ENCODE data around the gene PGS1.
A peak's percentile ranks its signal among the peaks of the same experiment; 100 is the strongest.

PGS1 gene

GRCh38 chr17:78381601-78382232 is 3.3 kb downstream of the PGS1 start:
- Histone ChIP-seq H3K27ac (ENCODE audit: low read depth, low read length) (no peak overlapping the region), H3K36me3 (ENCODE audit: insufficient read depth, low read length) (no peaks in the 10 kb centered on the region), H3K4me3 (ENCODE audit: low read depth in 1 of 2, low read length in 2 of 2) (no peak overlapping the region), H3K9ac (ENCODE audit: low read length) (no peak overlapping the region), H3K9me3 (ENCODE audit: low read length) (no peaks in the 10 kb centered on the region), H3K27me3 (ENCODE audit: control insufficient read depth in 1 of 2, insufficient read depth in 2 of 2, low read length in 2 of 2) (no peaks in the 10 kb centered on the region), H3K4me1 (ENCODE audit: insufficient read depth, low read length) (peaks cover 23% of the 10 kb centered on the region)

DNA sequence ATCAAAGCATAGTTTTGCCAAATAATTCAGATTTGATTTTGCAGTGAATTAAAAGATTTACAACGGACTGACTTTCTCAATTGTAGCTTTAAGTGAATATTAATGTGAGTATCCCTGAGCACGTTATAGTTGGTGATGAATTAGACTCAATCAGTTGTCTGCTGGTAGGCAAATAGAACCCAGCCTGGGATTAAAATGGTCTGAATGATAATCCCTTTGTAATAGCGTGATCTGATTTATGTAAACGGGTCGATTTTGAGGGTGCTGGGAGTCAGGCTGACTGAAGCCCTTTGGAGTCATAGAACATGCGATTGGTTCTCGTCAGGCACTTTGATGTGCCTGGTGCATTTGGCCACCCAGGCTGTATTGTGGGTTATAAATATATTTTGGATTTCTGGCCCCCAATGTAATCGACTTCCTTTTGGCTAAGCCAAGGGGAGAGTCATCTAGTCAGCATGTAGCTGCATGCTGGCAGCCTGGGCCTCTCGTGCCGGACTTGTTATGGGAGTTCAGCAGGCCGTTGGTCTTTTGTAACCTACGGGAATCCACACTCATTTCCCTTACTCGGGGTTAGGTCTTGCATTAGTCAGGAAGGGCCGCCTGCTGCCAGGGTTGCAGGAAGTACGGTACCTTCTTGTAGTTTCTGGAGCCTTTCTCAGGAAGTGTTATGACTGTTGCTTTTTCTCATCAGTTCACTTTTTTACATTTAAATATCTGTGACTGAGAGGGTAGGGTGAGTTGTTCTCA is 5.4 kb downstream of the PGS1 start:
- H3K4me1 ChIP-seq (ENCODE audit: insufficient read depth, low read length) = peaks cover 36% of the 10 kb centered on the region
- no peak overlapping the region for H3K9ac ChIP-seq (ENCODE audit: low read length)
- H3K4me3 ChIP-seq (ENCODE audit: low read depth in 1 of 2, low read length in 2 of 2) = no peak overlapping the region
- H3K36me3 ChIP-seq (ENCODE audit: insufficient read depth, low read length) = no peaks in the 10 kb centered on the region
- no peaks in the 10 kb centered on the region for H3K27me3 ChIP-seq (ENCODE audit: control insufficient read depth in 1 of 2, insufficient read depth in 2 of 2, low read length in 2 of 2)
- no peak overlapping the region for H3K27ac ChIP-seq (ENCODE audit: low read depth, low read length)
- H3K9me3 ChIP-seq (ENCODE audit: low read length) = no peaks in the 10 kb centered on the region

DNA sequence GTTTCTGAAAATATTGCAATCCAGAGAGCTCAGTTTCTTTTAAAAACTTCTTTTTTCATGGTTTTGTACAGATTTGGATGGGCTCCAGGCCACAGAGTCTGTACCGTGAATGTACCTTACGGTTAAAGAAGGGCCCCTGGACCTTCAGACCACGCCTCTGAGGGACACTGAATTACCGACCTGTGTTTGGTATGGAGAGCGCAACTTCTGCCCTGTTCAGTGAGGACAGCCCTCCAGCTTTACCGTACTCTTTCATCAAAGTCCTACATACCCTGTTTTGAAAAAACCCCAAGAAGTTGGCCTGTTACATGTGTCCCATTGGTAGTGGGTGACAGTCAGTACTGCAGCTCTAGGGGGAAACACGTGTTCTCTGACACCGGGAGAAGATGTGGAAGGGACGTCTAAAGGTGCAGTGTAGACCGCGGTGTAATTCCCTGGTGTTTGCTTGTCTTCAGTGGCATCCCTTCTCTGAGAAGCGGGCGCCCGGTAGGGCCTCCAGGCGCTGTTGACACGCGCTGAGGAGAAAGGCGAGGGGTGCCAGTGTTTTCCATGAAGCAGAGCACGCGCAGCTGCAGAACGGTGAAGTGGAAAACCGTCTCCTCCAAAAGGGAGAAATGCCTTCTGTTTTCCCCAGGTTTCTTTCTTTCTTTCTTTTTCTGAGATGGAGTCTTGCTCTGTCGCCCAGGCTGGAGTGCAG is 6.2 kb downstream of the PGS1 start:
- H3K36me3 ChIP-seq (ENCODE audit: insufficient read depth, low read length) = no peaks in the 10 kb centered on the region
- H3K27ac ChIP-seq (ENCODE audit: low read depth, low read length) = no peak overlapping the region
- H3K4me1 ChIP-seq (ENCODE audit: insufficient read depth, low read length) = peaks cover 29% of the 10 kb centered on the region
- no peaks in the 10 kb centered on the region for H3K9me3 ChIP-seq (ENCODE audit: low read length)
- no peak overlapping the region for H3K9ac ChIP-seq (ENCODE audit: low read length)
- no peak overlapping the region for H3K4me3 ChIP-seq (ENCODE audit: low read depth in 1 of 2, low read length in 2 of 2)
- H3K27me3 ChIP-seq (ENCODE audit: control insufficient read depth in 1 of 2, insufficient read depth in 2 of 2, low read length in 2 of 2) = no peaks in the 10 kb centered on the region

GRCh38 chr17:78387977-78388941 is 9.8 kb downstream of the PGS1 start:
- peaks cover 17% of the 10 kb centered on the region for H3K4me1 ChIP-seq (ENCODE audit: insufficient read depth, low read length)
- peak overlapping the region; percentile 75 for H3K27ac ChIP-seq (ENCODE audit: low read depth, low read length)
- H3K9me3 ChIP-seq (ENCODE audit: low read length) = no peaks in the 10 kb centered on the region
- no peak overlapping the region for H3K4me3 ChIP-seq (ENCODE audit: low read depth in 1 of 2, low read length in 2 of 2)
- peaks cover 2% of the 10 kb centered on the region for H3K36me3 ChIP-seq (ENCODE audit: insufficient read depth, low read length)
- H3K9ac ChIP-seq (ENCODE audit: low read length) = no peak overlapping the region
- no peaks in the 10 kb centered on the region for H3K27me3 ChIP-seq (ENCODE audit: control insufficient read depth in 1 of 2, insufficient read depth in 2 of 2, low read length in 2 of 2)

GRCh38 chr17:78390241-78391050 is 12.0 kb downstream of the PGS1 start:
- Histone ChIP-seq H3K27me3 (ENCODE audit: control insufficient read depth in 1 of 2, insufficient read depth in 2 of 2, low read length in 2 of 2) (no peaks in the 10 kb centered on the region), H3K27ac (ENCODE audit: low read depth, low read length) (no peak overlapping the region), H3K4me3 (ENCODE audit: low read depth in 1 of 2, low read length in 2 of 2) (no peak overlapping the region), H3K9ac (ENCODE audit: low read length) (no peak overlapping the region), H3K9me3 (ENCODE audit: low read length) (no peaks in the 10 kb centered on the region), H3K36me3 (ENCODE audit: insufficient read depth, low read length) (peaks cover 14% of the 10 kb centered on the region), H3K4me1 (ENCODE audit: insufficient read depth, low read length) (peaks cover 17% of the 10 kb centered on the region)

- H3K9ac ChIP-seq (ENCODE audit: low read length) = no peak overlapping the region
- peaks cover 17% of the 10 kb centered on the region for H3K36me3 ChIP-seq (ENCODE audit: insufficient read depth, low read length)
- H3K9me3 ChIP-seq (ENCODE audit: low read length) = no peaks in the 10 kb centered on the region
- no peak overlapping the region for H3K27ac ChIP-seq (ENCODE audit: low read depth, low read length)
- H3K4me3 ChIP-seq (ENCODE audit: low read depth in 1 of 2, low read length in 2 of 2) = no peak overlapping the region
- peaks cover 13% of the 10 kb centered on the region for H3K4me1 ChIP-seq (ENCODE audit: insufficient read depth, low read length)
- no peaks in the 10 kb centered on the region for H3K27me3 ChIP-seq (ENCODE audit: control insufficient read depth in 1 of 2, insufficient read depth in 2 of 2, low read length in 2 of 2)
These were observed 12.6 kb downstream of the PGS1 start for GRCh38 chr17:78391051-78391431.

- H3K36me3 ChIP-seq (ENCODE audit: insufficient read depth, low read length) = peaks cover 25% of the 10 kb centered on the region
- no peak overlapping the region for H3K4me3 ChIP-seq (ENCODE audit: low read depth in 1 of 2, low read length in 2 of 2)
- H3K27ac ChIP-seq (ENCODE audit: low read depth, low read length) = no peak overlapping the region
- no peaks in the 10 kb centered on the region for H3K9me3 ChIP-seq (ENCODE audit: low read length)
- H3K4me1 ChIP-seq (ENCODE audit: insufficient read depth, low read length) = peaks cover 15% of the 10 kb centered on the region
- no peak overlapping the region for H3K9ac ChIP-seq (ENCODE audit: low read length)
- no peaks in the 10 kb centered on the region for H3K27me3 ChIP-seq (ENCODE audit: control insufficient read depth in 1 of 2, insufficient read depth in 2 of 2, low read length in 2 of 2)
These were observed 13.4 kb downstream of the PGS1 start for GRCh38 chr17:78391843-78392242.

DNA sequence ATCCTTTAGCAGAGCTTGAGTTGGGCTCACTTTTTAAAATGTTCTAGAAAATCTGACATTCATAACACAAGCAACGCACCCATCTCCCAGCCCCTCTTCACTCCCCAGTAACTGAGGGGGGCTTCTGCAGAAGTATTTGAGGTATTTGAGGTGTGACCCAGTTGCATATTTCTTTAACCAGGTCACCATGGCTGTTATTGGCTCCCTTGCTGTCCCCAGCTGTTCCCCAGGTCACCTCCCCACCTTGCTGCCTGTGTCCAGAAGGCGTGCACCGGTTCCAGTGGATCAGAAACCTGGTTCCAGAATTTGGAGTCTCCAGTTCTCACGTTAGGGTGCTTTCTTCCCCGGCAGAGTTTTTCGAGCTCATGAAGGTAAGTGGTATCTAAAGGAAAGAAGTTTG is 13.8 kb downstream of the PGS1 start:
- Histone ChIP-seq H3K27me3 (ENCODE audit: control insufficient read depth in 1 of 2, insufficient read depth in 2 of 2, low read length in 2 of 2) (no peaks in the 10 kb centered on the region), H3K36me3 (ENCODE audit: insufficient read depth, low read length) (peaks cover 28% of the 10 kb centered on the region), H3K9ac (ENCODE audit: low read length) (no peak overlapping the region), H3K27ac (ENCODE audit: low read depth, low read length) (no peak overlapping the region), H3K4me3 (ENCODE audit: low read depth in 1 of 2, low read length in 2 of 2) (no peak overlapping the region), H3K4me1 (ENCODE audit: insufficient read depth, low read length) (peaks cover 20% of the 10 kb centered on the region), H3K9me3 (ENCODE audit: low read length) (no peaks in the 10 kb centered on the region)

DNA sequence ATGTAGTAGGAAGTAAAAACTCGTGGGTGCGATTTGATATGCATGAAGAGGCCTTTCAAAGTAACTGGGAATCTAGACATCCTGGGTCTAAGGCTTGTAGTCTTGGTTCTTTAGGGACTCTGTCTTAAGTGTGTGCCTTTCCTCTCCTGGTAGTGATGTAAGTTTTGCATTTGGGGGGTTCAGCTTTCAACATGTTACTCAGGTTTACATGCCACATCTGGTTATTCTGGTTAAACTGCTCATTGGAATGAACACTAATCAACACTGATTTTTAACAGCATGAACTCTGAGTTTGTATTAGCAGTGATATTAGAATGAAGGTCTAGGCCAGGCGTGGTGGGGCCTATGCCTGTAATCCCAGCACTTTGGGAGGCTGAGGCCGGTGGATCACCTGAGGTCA is 15.1 kb downstream of the PGS1 start:
- no peak overlapping the region for H3K9ac ChIP-seq (ENCODE audit: low read length)
- peaks cover 17% of the 10 kb centered on the region for H3K4me1 ChIP-seq (ENCODE audit: insufficient read depth, low read length)
- H3K27ac ChIP-seq (ENCODE audit: low read depth, low read length) = no peak overlapping the region
- no peaks in the 10 kb centered on the region for H3K9me3 ChIP-seq (ENCODE audit: low read length)
- H3K27me3 ChIP-seq (ENCODE audit: control insufficient read depth in 1 of 2, insufficient read depth in 2 of 2, low read length in 2 of 2) = no peaks in the 10 kb centered on the region
- no peak overlapping the region for H3K4me3 ChIP-seq (ENCODE audit: low read depth in 1 of 2, low read length in 2 of 2)
- peaks cover 36% of the 10 kb centered on the region for H3K36me3 ChIP-seq (ENCODE audit: insufficient read depth, low read length)

DNA sequence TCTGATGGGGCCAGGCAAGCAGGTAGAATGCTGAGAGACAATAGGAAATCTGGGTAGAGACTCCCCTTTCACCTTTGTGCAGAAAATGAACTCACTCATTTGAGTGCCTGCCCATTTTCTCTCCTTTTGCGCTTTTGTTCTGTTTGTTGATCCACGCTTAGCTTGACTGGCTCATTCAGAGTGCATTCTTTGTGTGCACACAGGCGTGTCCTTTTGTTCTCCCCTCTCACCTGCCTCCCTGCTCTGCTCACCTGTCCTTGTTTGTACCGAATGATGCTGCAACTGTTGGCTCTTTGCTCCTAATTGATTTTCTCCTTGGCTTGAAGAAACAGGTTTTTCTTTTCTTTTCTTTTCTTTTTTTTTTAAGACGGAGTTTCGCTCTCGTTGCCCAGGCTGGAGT is 15.8 kb downstream of the PGS1 start:
- no peak overlapping the region for H3K9ac ChIP-seq (ENCODE audit: low read length)
- H3K4me3 ChIP-seq (ENCODE audit: low read depth in 1 of 2, low read length in 2 of 2) = no peak overlapping the region
- H3K9me3 ChIP-seq (ENCODE audit: low read length) = no peaks in the 10 kb centered on the region
- peaks cover 14% of the 10 kb centered on the region for H3K4me1 ChIP-seq (ENCODE audit: insufficient read depth, low read length)
- H3K36me3 ChIP-seq (ENCODE audit: insufficient read depth, low read length) = peaks cover 42% of the 10 kb centered on the region
- no peak overlapping the region for H3K27ac ChIP-seq (ENCODE audit: low read depth, low read length)
- H3K27me3 ChIP-seq (ENCODE audit: control insufficient read depth in 1 of 2, insufficient read depth in 2 of 2, low read length in 2 of 2) = no peaks in the 10 kb centered on the region
